ENCODE measurements around the gene IGFL2. TPM values are rescaled to one million over a fixed set of nuclear protein-coding genes. Genes with fewer than 3 reads are reported as not detected.

Gene IGFL2
- total and polyA plus RNA-seq, 9 of the 15 experiments (the other 6 are each of a cell fraction or from before 2014, with no cell fraction given) = 0.42 to 1.7 (median 0.75) TPM; not detected in 2

DNA sequence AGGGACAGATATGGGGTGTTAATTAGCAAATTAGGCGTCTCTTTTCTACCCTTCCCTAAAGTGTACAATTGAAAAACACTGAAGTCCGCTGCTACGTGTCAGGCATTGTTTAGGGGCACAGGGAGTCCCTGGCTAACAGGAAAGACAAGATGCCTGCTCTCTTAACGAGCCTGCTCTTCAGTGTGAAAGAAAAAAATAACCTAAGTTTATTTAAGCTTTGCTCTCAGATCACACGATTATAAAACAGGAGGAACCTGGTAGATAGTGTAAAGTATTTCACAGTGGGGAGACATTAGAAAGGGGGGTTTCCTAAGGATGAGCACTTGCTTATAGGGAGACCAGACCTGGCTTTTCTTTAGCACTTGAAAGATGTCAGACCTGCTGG is 38.7 kb downstream of the IGFL2 start:
- BruUV-seq (replicated peaks) = no TSS peak
- ATAC-seq (no peak), DNase-seq (ENCODE audit: extremely low read depth in 1 of 4, low spot score in 3 of 4) (no peak), FAIRE-seq (no peak)
- ChIA-PET CTCF (ENCODE audit: low intra/inter-chr PET ratio) (interaction anchor here (0.6 to 1.2 kb wide), 2 partner anchors 14 to 109 kb away, joined by 3 read pairs; no protein-coding TSS in a partner anchor), POLR2A (interaction anchor here (0.7 kb wide), 1 partner anchor 22 kb away, joined by 5 read pairs; no protein-coding TSS in a partner anchor)
- intact Hi-C loops (cut with micrococcal nuclease) = no loop called here
- no peaks in the 10 kb centered on the region for H4K20me1 ChIP-seq (replicated peaks; ENCODE audit: control insufficient read depth, insufficient read depth, low read length)
- no peaks in the 10 kb centered on the region; a peak in 2 of 5 replicates for H3K4me1 ChIP-seq (replicated peaks in 1 of 2; ENCODE audit: control insufficient read depth in 2 of 2, insufficient read depth in 2 of 2, low read length in 2 of 2)
- TF ChIP-seq PPARD (CRISPR knock-in tag; IDR thresholded peaks at IDR 0.05) (no peak), ELF2 (CRISPR knock-in tag; IDR thresholded peaks at IDR 0.05) (no peak)
- TF ChIP-seq, protein P1, sequence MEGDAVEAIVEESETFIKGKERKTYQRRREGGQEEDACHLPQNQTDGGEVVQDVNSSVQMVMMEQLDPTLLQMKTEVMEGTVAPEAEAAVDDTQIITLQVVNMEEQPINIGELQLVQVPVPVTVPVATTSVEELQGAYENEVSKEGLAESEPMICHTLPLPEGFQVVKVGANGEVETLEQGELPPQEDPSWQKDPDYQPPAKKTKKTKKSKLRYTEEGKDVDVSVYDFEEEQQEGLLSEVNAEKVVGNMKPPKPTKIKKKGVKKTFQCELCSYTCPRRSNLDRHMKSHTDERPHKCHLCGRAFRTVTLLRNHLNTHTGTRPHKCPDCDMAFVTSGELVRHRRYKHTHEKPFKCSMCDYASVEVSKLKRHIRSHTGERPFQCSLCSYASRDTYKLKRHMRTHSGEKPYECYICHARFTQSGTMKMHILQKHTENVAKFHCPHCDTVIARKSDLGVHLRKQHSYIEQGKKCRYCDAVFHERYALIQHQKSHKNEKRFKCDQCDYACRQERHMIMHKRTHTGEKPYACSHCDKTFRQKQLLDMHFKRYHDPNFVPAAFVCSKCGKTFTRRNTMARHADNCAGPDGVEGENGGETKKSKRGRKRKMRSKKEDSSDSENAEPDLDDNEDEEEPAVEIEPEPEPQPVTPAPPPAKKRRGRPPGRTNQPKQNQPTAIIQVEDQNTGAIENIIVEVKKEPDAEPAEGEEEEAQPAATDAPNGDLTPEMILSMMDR (IDR thresholded peaks at IDR 0.05 in 2 of 3, conservative IDR thresholded peaks at IDR 0.05 in 1 of 3; ENCODE audit: insufficient read depth in 2 of 3, low read depth in 1 of 3, low read length in 3 of 3) = no peak
- H3K27me3 ChIP-seq (ENCODE audit: control insufficient read depth in 2 of 2, insufficient read depth in 2 of 2, low read length in 2 of 2) = peaks cover 5 to 44% of the 10 kb centered on the region in 2 experiments; a peak in 4 of 5 replicates
- H3K9me3 ChIP-seq (replicated peaks; ENCODE audit: control insufficient read depth, insufficient read depth, low read depth, low read length) = no peaks in the 10 kb centered on the region
- H3K27ac ChIP-seq (ENCODE audit: extremely low read depth, low read depth, low read length) = no peak overlapping the region
- H3K9me1 ChIP-seq (ENCODE audit: control insufficient read depth, insufficient read depth, low read length) = no peaks in the 10 kb centered on the region
- WGBS (ENCODE audit: insufficient coverage, low coverage, missing lambda C conversion rate) = 3% methylated on average over 5 of the region's 5 CpGs
- no peaks in the 10 kb centered on the region for H3K36me3 ChIP-seq (ENCODE audit: control insufficient read depth, insufficient read depth, low read length)
- no peak overlapping the region for H3K9ac ChIP-seq (ENCODE audit: insufficient read depth in 1 of 2, low read depth in 2 of 2, low read length in 2 of 2)
- no peak overlapping the region for H2AFZ ChIP-seq (ENCODE audit: low read depth, low read length)
- in situ Hi-C loops (cut with MboI) = no loop called here
- H3K4me2 ChIP-seq (ENCODE audit: insufficient read depth, low read length) = no peak overlapping the region
- no peak overlapping the region for H3K4me3 ChIP-seq
- H3K79me2 ChIP-seq (ENCODE audit: control insufficient read depth, insufficient read depth, low read length) = no peaks in the 10 kb centered on the region

Measured in K562 (cell line).